Spinal cord (tissue), 10 donors: ENCODE measurements around the gene GRIP1. TPM values are rescaled to one million over a fixed set of nuclear protein-coding genes. Genes with fewer than 3 reads are reported as not detected.

ENCODE experiments used
- DNase-seq, 6 donors: peaks; one replicate each; pipeline versions ENCODE4 v3.0.0 to v3.0.0-alpha.2; 2013 to 2015; ENCODE audit warnings: low spot score in 6 of 6, low read depth in 4 of 6
- H3K27ac ChIP-seq: one replicate; pipeline ENCODE4 v1.5.1; 2013; ENCODE audit warnings: low read depth, low read length, control low read depth
- H3K27me3 ChIP-seq: one replicate; pipeline ENCODE4 v1.6.1; 2013; ENCODE audit warnings: low read length; ENCODE audit not compliant: control insufficient read depth, insufficient read depth
- H3K36me3 ChIP-seq: one replicate; pipeline ENCODE4 v1.6.1; 2013; ENCODE audit warnings: low read length; ENCODE audit not compliant: control insufficient read depth, insufficient read depth
- H3K4me1 ChIP-seq: one replicate; pipeline ENCODE4 v1.6.1; 2013; ENCODE audit warnings: low read length; ENCODE audit not compliant: control insufficient read depth, insufficient read depth
- H3K4me3 ChIP-seq: one replicate; pipeline ENCODE4 v1.5.1; 2013; ENCODE audit warnings: low read depth, low read length, control low read depth
- H3K9me3 ChIP-seq: one replicate; pipeline ENCODE4 v1.6.1; 2013; ENCODE audit warnings: low read length; ENCODE audit not compliant: control insufficient read depth, insufficient read depth
- WGBS: methylation state at CpG from one replicate; pipeline ENCODE4 v1.1.5; 2013; ENCODE audit warnings: missing lambda C conversion rate; ENCODE audit not compliant: insufficient coverage; 5-methylcytosine and 5-hydroxymethylcytosine counted together
- polyA plus RNA-seq, 2 donors: library from polyadenylated mRNA; unstranded; fragments of 120-200 nt; gene quantifications; one replicate each; pipeline ENCODE4 v1.2.1, GENCODE V29; 2013; ENCODE audit not compliant: insufficient read length in 2 of 2
- total RNA-seq, 2 donors: library from RNA; depleted of rRNA in 1 of 2; stranded (reverse); fragments of 120-200 nt in 1 of 2; fragments of >200 nt in 1 of 2; gene quantifications; one replicate each; pipeline versions ENCODE4 v1.2.3 to v1.2.4, GENCODE V29; 2013 to 2014
- donor health status: healthy.

GRIP1 gene
- total and polyA plus RNA-seq, 4 donors = 25.1 to 33.4 (median 29.9) TPM

GRCh38 chr12:66596199-66596598 lies 82.7 kb downstream of the GRIP1 start:
- 89% methylated on average over 1 of the region's 2 CpGs for WGBS
- H3K27ac ChIP-seq = no peak overlapping the region
- no peaks in the 10 kb centered on the region for H3K36me3 ChIP-seq
- no peaks in the 10 kb centered on the region for H3K27me3 ChIP-seq
- H3K4me1 ChIP-seq = no peaks in the 10 kb centered on the region
- DNase-seq = peak in 1 of 6 donors; percentile 8
- no peak overlapping the region for H3K4me3 ChIP-seq
- H3K9me3 ChIP-seq = peaks cover 1% of the 10 kb centered on the region

GRCh38 chr12:66594688-66595087 lies 84.2 kb downstream of the GRIP1 start:
- Histone ChIP-seq H3K27me3 (no peaks in the 10 kb centered on the region), H3K36me3 (no peaks in the 10 kb centered on the region), H3K4me3 (no peak overlapping the region), H3K27ac (no peak overlapping the region), H3K9me3 (peaks cover 1% of the 10 kb centered on the region), H3K4me1 (no peaks in the 10 kb centered on the region)
- DNase-seq = no peak

- Histone ChIP-seq H3K27ac (no peak overlapping the region), H3K4me1 (no peaks in the 10 kb centered on the region), H3K36me3 (no peaks in the 10 kb centered on the region), H3K4me3 (no peak overlapping the region), H3K9me3 (peaks cover 1% of the 10 kb centered on the region), H3K27me3 (no peaks in the 10 kb centered on the region)
- DNase-seq = peak in 2 of 6 donors; percentile 22 to 35
- no CpG with 5 or more reads among the region's 2 CpGs for WGBS
Observed at GRCh38 chr12:66590275-66590985, 88.4 kb downstream of the GRIP1 start.

GRCh38 chr12:66589095-66589494 lies 89.8 kb downstream of the GRIP1 start:
- no peaks in the 10 kb centered on the region for H3K4me1 ChIP-seq
- H3K27ac ChIP-seq = no peak overlapping the region
- no peaks in the 10 kb centered on the region for H3K36me3 ChIP-seq
- DNase-seq = no peak
- peaks cover under 1% of the 10 kb centered on the region for H3K9me3 ChIP-seq
- H3K27me3 ChIP-seq = no peaks in the 10 kb centered on the region
- no peak overlapping the region for H3K4me3 ChIP-seq
- no CpG with 5 or more reads among the region's 3 CpGs for WGBS

- DNase-seq = no peak
- Histone ChIP-seq H3K4me3 (no peak overlapping the region), H3K27me3 (no peaks in the 10 kb centered on the region), H3K9me3 (no peaks in the 10 kb centered on the region), H3K36me3 (no peaks in the 10 kb centered on the region), H3K27ac (no peak overlapping the region), H3K4me1 (no peaks in the 10 kb centered on the region)
- 93% methylated on average over 4 of the region's 6 CpGs for WGBS
Observed at GRCh38 chr12:66587912-66588311, 91.0 kb downstream of the GRIP1 start.

GRCh38 chr12:66584673-66585072 lies 94.2 kb downstream of the GRIP1 start:
- no peak for DNase-seq
- Histone ChIP-seq H3K36me3 (no peaks in the 10 kb centered on the region), H3K4me1 (no peaks in the 10 kb centered on the region), H3K4me3 (no peak overlapping the region), H3K27ac (no peak overlapping the region), H3K9me3 (no peaks in the 10 kb centered on the region), H3K27me3 (no peaks in the 10 kb centered on the region)
- 100% methylated on average over 1 of the region's 4 CpGs for WGBS

- Histone ChIP-seq H3K27me3 (no peaks in the 10 kb centered on the region), H3K4me3 (no peak overlapping the region), H3K36me3 (no peaks in the 10 kb centered on the region), H3K9me3 (no peaks in the 10 kb centered on the region), H3K27ac (no peak overlapping the region), H3K4me1 (no peaks in the 10 kb centered on the region)
- no peak for DNase-seq
- 86% methylated on average over 4 of the region's 5 CpGs for WGBS
Observed at GRCh38 chr12:66573605-66574004, 105.3 kb downstream of the GRIP1 start.

GRCh38 chr12:66572845-66573244 lies 106.0 kb downstream of the GRIP1 start:
- DNase-seq = no peak
- Histone ChIP-seq H3K9me3 (no peaks in the 10 kb centered on the region), H3K4me1 (no peaks in the 10 kb centered on the region), H3K36me3 (no peaks in the 10 kb centered on the region), H3K27me3 (no peaks in the 10 kb centered on the region), H3K4me3 (no peak overlapping the region), H3K27ac (no peak overlapping the region)
- WGBS = 97% methylated on average over 2 of the region's 6 CpGs

GRCh38 chr12:66571361-66571915 lies 107.4 kb downstream of the GRIP1 start:
- no CpG with 5 or more reads among the region's 1 CpG for WGBS
- H3K4me3 ChIP-seq = no peak overlapping the region
- no peak overlapping the region for H3K27ac ChIP-seq
- peak in 1 of 6 donors; percentile 59 for DNase-seq
- H3K27me3 ChIP-seq = no peaks in the 10 kb centered on the region
- no peaks in the 10 kb centered on the region for H3K4me1 ChIP-seq
- no peaks in the 10 kb centered on the region for H3K9me3 ChIP-seq
- H3K36me3 ChIP-seq = no peaks in the 10 kb centered on the region

GRCh38 chr12:66563220-66563619 lies 115.7 kb downstream of the GRIP1 start:
- H3K27ac ChIP-seq = no peak overlapping the region
- H3K4me1 ChIP-seq = no peaks in the 10 kb centered on the region
- DNase-seq = no peak
- H3K4me3 ChIP-seq = no peak overlapping the region
- no peaks in the 10 kb centered on the region for H3K27me3 ChIP-seq
- H3K36me3 ChIP-seq = no peaks in the 10 kb centered on the region
- H3K9me3 ChIP-seq = peaks cover 8% of the 10 kb centered on the region
